ENCODE measurements around the gene DNAH17.

DNAH17 gene

DNA sequence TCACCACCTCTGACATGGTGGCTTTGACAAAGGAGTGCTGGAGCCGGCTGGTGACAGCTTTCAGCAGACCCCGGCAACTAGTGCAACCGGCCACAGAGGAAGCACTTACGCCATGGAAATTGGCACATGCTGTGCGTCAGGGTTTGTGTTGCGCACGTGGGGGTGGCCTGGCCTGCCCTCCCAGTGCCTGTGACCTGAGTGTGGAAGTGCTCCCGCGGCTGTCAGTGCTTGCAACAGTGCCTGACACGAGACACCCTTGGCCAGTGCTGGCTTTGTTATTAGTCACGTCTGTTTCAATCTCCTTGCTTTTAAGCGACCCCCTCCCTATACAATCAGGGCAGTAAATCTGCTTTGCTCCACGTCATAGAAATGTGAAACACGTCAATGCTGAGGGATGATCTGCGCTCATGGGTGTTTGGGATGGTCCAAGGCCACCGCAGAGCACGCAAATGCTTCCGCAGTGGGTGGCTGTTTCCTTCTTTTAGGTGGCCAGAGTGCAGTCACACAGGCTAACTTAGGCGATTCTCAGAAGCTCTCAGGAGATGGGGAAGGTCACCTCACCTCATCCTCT lies 134.5 kb downstream of the DNAH17 start:
- TF ChIP-seq POLR2A (IDR thresholded peaks at IDR 0.05; ENCODE audit: low read depth, low read length), result no peak
- DNase-seq (ENCODE audit: insufficient read length, low spot score) (no peak), FAIRE-seq (no peak)

DNA sequence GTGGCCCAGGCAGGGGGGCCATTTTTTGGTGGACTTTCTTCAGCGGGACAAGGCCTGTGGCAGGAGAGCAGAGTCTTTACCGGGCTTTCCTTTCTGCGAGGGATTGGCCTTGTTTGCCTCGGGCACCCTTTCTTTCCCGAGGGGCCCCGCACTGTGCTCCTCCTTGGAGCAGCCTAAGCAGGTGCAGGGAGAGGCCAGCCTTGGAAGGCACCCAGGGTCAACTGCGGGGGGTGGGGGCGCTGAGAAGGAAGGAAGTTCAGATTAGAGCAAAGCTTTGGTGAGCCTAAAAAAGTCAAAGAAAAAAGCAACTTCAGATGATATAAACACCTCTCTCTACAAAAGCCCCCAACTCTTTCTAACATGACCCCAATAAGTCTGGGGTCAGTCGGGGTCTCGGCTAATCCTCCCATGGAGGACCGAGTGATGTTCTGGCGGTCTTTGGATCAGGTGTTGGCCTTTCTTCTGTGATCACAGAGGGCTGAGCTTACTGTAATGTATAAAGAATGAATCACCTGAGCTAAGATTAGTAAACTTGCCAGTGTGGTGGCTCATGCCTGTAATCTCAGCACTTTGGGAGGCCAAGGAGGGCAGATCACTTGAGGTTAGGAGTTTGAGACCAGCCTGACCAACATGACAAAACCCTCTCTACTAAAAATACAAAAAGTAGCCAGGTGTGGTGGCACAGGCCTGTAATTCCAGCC lies 135.8 kb downstream of the DNAH17 start:
- no peak for FAIRE-seq
- no peak for DNase-seq (ENCODE audit: insufficient read length, low spot score)
- no peak for TF ChIP-seq POLR2A (IDR thresholded peaks at IDR 0.05; ENCODE audit: low read depth, low read length)

DNA sequence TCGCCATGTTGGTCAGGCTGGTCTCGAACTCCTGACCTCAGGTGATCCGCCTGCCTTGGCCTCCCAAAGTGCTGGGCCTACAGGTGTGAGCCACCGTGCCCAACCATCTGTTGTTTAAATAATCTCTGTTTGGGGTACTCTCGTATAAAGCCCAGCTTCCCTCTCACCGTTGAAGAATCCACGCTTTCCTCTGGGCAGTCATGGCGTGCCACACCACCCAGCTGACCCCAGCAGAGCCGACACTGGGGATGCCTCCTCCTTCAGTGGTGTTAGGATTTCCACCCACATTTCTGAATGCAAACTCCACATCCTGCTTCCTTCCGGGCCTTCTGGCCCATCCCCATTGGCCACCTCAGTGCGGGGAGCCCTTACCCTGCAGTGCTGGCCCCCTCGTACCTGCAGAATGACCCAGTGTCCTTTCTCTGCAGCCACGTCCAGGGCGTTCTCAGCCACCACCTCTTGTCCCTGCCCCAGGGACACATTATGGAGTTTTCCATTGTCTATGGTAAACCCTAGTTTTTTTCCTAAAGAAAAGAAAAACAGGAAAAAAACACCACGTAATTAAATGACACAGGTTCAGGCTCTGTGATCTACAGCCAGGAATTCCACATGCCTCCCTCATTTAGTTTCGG lies 138.4 kb downstream of the DNAH17 start:
- no peak for TF ChIP-seq POLR2A (IDR thresholded peaks at IDR 0.05; ENCODE audit: low read depth, low read length)
- no peak for FAIRE-seq
- DNase-seq (ENCODE audit: insufficient read length, low spot score), result no peak

DNA sequence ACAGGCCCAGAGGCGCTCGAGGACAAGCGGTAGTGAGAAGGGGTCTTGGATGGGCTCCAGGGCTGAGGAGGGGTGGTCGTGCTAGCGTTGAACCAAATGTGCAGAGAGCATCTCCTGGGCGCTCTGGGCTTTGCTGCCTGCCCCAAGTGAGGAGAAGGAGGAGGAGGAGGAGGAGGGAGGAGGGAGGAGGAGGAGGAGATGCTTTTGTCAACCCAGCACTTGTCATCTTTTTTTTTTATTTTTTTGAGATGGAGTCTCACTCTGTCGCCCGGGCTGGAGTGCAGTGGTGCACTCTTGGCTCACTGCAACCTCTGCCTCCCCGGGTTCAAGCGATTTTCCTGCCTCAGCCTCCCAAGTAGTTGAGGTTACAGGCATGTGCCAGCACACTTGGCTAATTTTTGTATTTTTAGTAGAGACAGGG lies 138.9 kb downstream of the DNAH17 start:
- DNase-seq (ENCODE audit: insufficient read length, low spot score), result no peak
- FAIRE-seq, result no peak
- TF ChIP-seq POLR2A (IDR thresholded peaks at IDR 0.05; ENCODE audit: low read depth, low read length), result no peak

DNA sequence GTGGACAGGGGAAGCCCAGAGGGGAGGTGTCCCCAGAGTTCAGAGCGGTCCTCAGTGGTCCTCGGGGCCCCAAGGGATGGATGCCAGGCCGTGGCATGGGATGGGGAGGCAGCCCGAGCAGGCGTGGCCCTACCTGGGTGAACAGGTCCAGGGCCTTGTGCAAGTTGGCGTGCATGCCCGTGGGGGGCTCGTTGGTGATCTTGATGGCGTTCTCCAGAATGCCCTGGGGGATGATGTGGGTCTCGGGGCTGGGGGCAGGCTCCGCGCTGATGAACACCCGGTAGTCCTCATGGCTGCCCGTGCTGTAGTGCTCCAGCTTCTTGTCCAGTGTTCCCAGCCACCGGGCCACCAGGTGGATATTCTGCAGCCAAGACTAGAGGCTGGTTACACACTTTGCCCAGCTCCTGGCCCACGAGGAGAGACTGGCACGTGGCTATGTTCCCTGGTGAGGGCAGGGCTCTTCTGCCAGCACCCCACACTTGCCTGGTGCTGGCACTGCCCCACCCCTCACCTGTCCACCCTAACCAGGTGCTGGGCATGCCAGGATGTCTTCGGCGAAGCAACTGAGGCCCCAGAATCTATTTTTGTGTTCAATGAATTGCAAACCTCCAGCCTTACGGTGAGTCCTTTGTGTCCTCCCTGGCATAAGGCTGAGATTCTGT lies 139.6 kb downstream of the DNAH17 start:
- no peak for DNase-seq (ENCODE audit: insufficient read length, low spot score)
- no peak for TF ChIP-seq POLR2A (IDR thresholded peaks at IDR 0.05; ENCODE audit: low read depth, low read length)
- FAIRE-seq, result no peak

DNA sequence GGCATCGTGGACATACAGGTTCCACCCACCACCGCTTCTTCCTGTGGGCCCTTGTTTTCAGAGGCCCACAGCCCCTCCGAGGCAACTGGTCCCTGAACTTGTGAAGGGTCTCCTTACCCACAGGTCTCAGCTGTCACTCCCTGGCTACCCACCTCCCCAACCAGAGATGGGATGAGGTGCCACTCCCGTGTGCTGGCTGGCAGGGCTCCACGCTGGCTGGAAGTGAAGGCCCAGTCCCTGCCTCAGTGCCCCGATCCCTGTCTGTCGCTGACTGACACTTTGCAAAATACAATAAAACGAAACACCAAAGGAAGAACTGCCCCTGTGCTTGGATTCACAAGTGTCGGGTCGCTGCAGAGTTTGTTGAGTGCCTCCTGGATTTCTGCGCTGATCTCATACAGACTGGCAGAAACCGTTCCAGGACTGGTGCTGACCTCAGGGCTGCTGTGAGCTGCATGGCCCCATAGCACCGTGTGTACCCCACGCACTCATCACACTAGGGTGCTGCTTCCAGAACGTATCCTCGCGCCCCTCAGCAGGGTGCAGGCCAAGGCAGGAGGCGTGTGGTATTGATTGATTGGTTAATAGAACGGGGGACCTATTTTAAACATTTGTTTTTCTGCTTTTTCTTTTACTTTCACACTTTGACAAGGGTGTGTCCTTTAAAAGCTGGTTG lies 141.7 kb downstream of the DNAH17 start:
- no peak for DNase-seq (ENCODE audit: insufficient read length, low spot score)
- no peak for TF ChIP-seq POLR2A (IDR thresholded peaks at IDR 0.05; ENCODE audit: low read depth, low read length)
- FAIRE-seq, result no peak

DNA sequence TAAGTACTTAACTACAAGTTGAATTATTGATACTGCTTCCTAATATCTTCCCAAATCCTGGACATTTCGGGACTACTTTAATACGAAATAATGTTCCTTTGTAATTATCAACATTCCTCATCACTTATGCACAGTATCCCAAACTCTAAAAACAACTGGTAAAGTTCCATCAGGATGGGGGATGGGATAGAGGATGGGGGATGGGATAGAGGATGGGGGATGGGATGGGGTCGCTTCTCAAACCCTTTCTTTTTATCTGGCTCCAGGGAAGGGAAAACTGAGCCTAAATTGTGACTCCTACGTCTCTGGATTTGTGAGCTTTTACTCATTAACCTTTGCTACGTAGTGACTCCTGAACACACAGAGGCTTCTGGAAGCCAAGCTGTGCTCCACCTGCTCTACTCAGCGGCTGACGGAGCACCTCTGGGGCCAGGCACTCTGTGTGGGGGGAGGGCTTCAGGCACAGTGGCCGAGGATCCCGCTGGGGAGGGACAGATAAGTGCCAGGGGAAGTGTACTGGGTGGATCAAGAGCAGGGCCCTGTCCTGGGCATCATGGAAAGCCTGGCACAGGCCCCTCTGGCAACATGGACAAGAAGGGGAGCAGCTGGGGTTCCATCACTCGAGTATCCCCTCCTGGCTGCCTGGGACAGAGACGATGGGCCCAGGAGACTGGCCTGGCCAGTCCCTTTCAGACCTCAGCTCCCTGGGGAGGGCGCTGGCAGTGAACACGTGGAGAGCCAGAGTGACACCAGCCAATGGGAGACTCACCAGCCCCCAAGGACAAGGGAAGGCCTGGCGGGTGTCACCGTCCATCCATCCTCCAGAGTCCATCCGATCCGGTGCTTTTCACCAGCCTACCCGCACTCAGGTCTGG lies 142.5 kb downstream of the DNAH17 start:
- no peak for FAIRE-seq
- DNase-seq (ENCODE audit: insufficient read length, low spot score), result no peak
- TF ChIP-seq POLR2A (IDR thresholded peaks at IDR 0.05; ENCODE audit: low read depth, low read length), result no peak

DNA sequence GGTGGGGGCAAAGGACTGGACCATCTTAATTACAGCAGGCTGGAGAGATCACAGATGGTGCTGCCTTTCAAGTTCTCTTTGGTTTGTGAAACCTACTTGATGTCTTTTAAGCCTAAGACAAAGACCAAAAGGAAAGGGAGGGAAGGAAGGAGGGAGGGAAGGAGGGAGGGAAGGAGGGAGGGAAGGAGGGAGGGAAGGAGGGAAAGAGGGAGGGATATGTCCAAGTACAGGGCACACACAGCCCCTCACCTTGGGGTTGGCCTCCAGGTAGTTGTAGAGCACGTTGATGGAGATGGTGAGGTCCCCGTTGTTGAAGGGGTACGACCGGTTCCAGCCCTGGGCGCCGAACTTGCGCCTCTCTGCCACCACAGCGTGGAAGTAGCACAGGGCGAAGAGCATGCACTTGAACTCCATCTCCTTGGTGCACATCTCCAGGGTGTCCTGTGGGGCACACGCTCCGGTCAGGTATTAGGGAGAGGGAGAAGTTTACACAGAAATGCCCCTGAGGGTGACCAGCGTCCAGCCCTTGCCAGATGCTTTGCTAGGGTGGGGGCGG lies 143.3 kb downstream of the DNAH17 start:
- DNase-seq (ENCODE audit: insufficient read length, low spot score) (no peak), FAIRE-seq (no peak)
- no peak for TF ChIP-seq POLR2A (IDR thresholded peaks at IDR 0.05; ENCODE audit: low read depth, low read length)

DNA sequence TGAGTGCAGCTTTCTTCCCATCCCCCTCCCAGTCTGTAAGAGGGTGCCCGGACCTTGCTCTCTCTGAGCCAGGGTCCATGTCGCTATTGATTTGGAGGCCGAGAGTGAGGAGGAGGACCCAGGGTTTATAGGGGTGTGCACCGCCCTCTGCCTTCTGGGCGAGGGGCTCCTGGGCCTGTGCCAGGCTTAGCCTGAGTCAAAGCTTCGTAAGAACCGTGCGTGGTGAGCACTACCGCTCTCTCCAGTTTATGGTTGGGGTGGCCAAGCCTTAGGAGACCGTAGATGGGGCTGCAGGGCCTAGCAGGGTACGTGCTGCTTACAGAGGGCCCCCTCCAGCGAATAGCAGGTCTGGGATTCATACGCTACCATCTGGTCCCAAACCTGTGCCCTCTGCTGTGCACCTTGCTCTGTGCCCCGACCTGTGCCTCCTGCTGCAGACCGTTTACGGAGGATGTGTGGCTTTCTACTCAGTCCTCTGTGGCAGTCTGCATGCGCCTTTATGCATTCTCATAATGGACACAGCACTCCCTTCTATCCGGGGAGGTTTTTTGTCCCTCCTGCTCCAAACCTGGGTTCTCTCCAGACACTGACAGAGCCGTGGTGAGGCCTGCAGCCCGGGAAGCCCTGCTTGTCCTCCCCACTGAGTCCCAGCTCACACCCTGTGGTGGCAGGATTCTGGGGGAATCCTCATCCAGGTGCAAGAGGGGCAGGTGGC lies 144.0 kb downstream of the DNAH17 start:
- TF ChIP-seq POLR2A (IDR thresholded peaks at IDR 0.05; ENCODE audit: low read depth, low read length), result no peak
- DNase-seq (ENCODE audit: insufficient read length, low spot score) (no peak), FAIRE-seq (no peak)

DNA sequence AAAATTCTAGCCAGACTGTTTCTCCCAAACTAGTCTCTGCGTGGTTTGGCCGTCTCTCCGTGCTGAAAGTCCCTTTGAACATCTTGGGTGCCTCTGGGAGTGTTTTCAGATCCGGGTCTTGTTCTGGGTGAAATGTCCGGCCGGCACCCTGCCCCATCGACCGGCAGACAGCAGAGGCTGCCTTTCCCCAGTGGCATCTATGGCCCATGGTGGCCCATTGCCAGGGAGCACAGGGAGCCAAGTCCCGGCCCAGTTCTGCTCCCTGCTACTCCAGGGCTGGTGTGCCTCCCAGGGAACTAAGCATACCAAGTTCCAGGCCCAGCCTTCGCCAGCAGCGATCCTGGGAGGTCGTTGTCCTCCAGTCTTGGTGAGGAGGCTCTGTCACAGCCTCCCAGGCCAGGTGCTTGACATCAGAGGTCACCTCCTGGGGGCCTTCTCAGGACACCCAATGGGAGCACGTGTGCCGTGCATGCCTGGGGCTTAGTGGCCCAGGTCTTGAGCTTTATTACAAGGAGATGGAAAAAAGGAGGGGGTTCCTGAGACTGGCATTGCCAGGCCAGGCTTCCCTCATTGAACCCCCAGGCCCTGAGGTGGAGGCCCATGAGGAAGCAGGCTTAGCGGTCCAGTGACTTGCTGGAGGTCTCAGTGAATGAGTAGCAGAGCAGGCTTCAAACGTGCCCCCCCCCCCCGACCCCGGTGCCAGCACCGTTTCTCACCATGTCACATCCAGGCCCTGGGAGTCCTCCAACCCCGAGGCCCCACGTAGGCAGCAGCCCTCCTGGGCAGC lies 144.8 kb downstream of the DNAH17 start:
- no peak for DNase-seq (ENCODE audit: insufficient read length, low spot score)
- FAIRE-seq, result no peak
- TF ChIP-seq POLR2A (IDR thresholded peaks at IDR 0.05; ENCODE audit: low read depth, low read length), result no peak

DNA sequence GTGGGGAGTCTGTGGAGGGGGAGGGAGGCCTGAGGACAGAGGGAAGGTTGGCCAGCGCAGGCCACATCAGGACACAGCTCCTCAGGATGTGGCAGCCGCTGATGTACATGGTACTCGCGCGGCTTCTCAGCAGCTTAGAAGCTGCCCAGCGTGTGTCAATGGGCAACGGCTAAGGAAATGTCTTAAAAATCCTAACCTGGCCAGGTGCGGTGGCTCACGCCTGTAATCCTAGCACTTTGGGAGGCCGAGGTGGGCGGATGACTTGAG lies 145.6 kb downstream of the DNAH17 start:
- FAIRE-seq (no peak), DNase-seq (ENCODE audit: insufficient read length, low spot score) (no peak)
- no peak for TF ChIP-seq POLR2A (IDR thresholded peaks at IDR 0.05; ENCODE audit: low read depth, low read length)

Data from H54 (cell line).